ENCODE data around the gene TMEM208. TPM values are rescaled to one million over a fixed set of nuclear protein-coding genes. Genes with fewer than 3 reads are reported as not detected.

TMEM208 gene
- total and polyA plus RNA-seq, 2 donors: 35.2 to 71.8 TPM

GRCh38 chr16:67258161-67258835, 31.4 kb downstream of the TMEM208 start:
- H3K27ac ChIP-seq (ENCODE audit: low read depth in 1 of 2, low read length in 1 of 2): no peak overlapping the region
- 95% methylated on average over 11 of the region's 11 CpGs for WGBS
- DNase-seq (ENCODE audit: low read depth in 6 of 9, low spot score in 9 of 9): no peak

GRCh38 chr16:67259705-67260104, 32.8 kb downstream of the TMEM208 start:
- DNase-seq (ENCODE audit: low read depth in 6 of 9, low spot score in 9 of 9): no peak
- WGBS: 97% methylated on average over 12 of the region's 12 CpGs

More at GRCh38 chr16:67258161-67258835, 31.4 kb downstream of the TMEM208 start:
- Histone ChIP-seq H3K36me3 (ENCODE audit: control insufficient read depth in 2 of 2, insufficient read depth in 2 of 2, low read length in 1 of 2) (no peaks in the 10 kb centered on the region), H3K27me3 (ENCODE audit: control insufficient read depth in 2 of 2, insufficient read depth in 1 of 2, low read length in 1 of 2) (peaks cover 0 to 5% of the 10 kb centered on the region in 2 donors), H3K4me3 (ENCODE audit: low read length in 2 of 2) (no peak overlapping the region), H3K9me3 (ENCODE audit: control insufficient read depth in 2 of 2, insufficient read depth in 1 of 2, low read length in 1 of 2) (no peaks in the 10 kb centered on the region), H3K4me1 (ENCODE audit: control insufficient read depth in 2 of 2, insufficient read depth in 2 of 2, low read length in 2 of 2) (no peaks in the 10 kb centered on the region)

GRCh38 chr16:67260426-67261063, 33.6 kb downstream of the TMEM208 start:
- Histone ChIP-seq H3K9me3 (ENCODE audit: control insufficient read depth in 2 of 2, insufficient read depth in 1 of 2, low read length in 1 of 2) (no peaks in the 10 kb centered on the region), H3K4me3 (ENCODE audit: low read length in 2 of 2) (no peak overlapping the region), H3K36me3 (ENCODE audit: control insufficient read depth in 2 of 2, insufficient read depth in 2 of 2, low read length in 1 of 2) (no peaks in the 10 kb centered on the region), H3K27me3 (ENCODE audit: control insufficient read depth in 2 of 2, insufficient read depth in 1 of 2, low read length in 1 of 2) (peaks cover 0 to 7% of the 10 kb centered on the region in 2 donors), H3K27ac (ENCODE audit: low read depth in 1 of 2, low read length in 1 of 2) (no peak overlapping the region), H3K4me1 (ENCODE audit: control insufficient read depth in 2 of 2, insufficient read depth in 2 of 2, low read length in 2 of 2) (no peaks in the 10 kb centered on the region)
- 79% methylated on average over 4 of the region's 4 CpGs for WGBS
- DNase-seq (ENCODE audit: low read depth in 6 of 9, low spot score in 9 of 9): peak in 1 of 9 donors; percentile 61

More at GRCh38 chr16:67259705-67260104, 32.8 kb downstream of the TMEM208 start:
- Histone ChIP-seq H3K9me3 (ENCODE audit: control insufficient read depth in 2 of 2, insufficient read depth in 1 of 2, low read length in 1 of 2) (no peaks in the 10 kb centered on the region), H3K27ac (ENCODE audit: low read depth in 1 of 2, low read length in 1 of 2) (no peak overlapping the region), H3K4me3 (ENCODE audit: low read length in 2 of 2) (no peak overlapping the region), H3K36me3 (ENCODE audit: control insufficient read depth in 2 of 2, insufficient read depth in 2 of 2, low read length in 1 of 2) (no peaks in the 10 kb centered on the region), H3K4me1 (ENCODE audit: control insufficient read depth in 2 of 2, insufficient read depth in 2 of 2, low read length in 2 of 2) (no peaks in the 10 kb centered on the region), H3K27me3 (ENCODE audit: control insufficient read depth in 2 of 2, insufficient read depth in 1 of 2, low read length in 1 of 2) (peaks cover 0 to 5% of the 10 kb centered on the region in 2 donors)

GRCh38 chr16:67263201-67263600, 36.3 kb downstream of the TMEM208 start:
- no peak overlapping the region for H3K4me3 ChIP-seq (ENCODE audit: low read length in 2 of 2)
- H3K4me1 ChIP-seq (ENCODE audit: control insufficient read depth in 2 of 2, insufficient read depth in 2 of 2, low read length in 2 of 2): no peaks in the 10 kb centered on the region
- no peak for DNase-seq (ENCODE audit: low read depth in 6 of 9, low spot score in 9 of 9)
- peaks cover 0 to 10% of the 10 kb centered on the region in 2 donors for H3K27me3 ChIP-seq (ENCODE audit: control insufficient read depth in 2 of 2, insufficient read depth in 1 of 2, low read length in 1 of 2)
- 94% methylated on average over 3 of the region's 3 CpGs for WGBS
- no peaks in the 10 kb centered on the region for H3K9me3 ChIP-seq (ENCODE audit: control insufficient read depth in 2 of 2, insufficient read depth in 1 of 2, low read length in 1 of 2)
- no peak overlapping the region for H3K27ac ChIP-seq (ENCODE audit: low read depth in 1 of 2, low read length in 1 of 2)
- no peaks in the 10 kb centered on the region for H3K36me3 ChIP-seq (ENCODE audit: control insufficient read depth in 2 of 2, insufficient read depth in 2 of 2, low read length in 1 of 2)

- H3K4me3 ChIP-seq (ENCODE audit: low read length in 2 of 2): no peak overlapping the region
- H3K36me3 ChIP-seq (ENCODE audit: control insufficient read depth in 2 of 2, insufficient read depth in 2 of 2, low read length in 1 of 2): no peaks in the 10 kb centered on the region
- H3K9me3 ChIP-seq (ENCODE audit: control insufficient read depth in 2 of 2, insufficient read depth in 1 of 2, low read length in 1 of 2): no peaks in the 10 kb centered on the region
- H3K4me1 ChIP-seq (ENCODE audit: control insufficient read depth in 2 of 2, insufficient read depth in 2 of 2, low read length in 2 of 2): no peaks in the 10 kb centered on the region
- 92% methylated on average over 9 of the region's 9 CpGs for WGBS
- DNase-seq (ENCODE audit: low read depth in 6 of 9, low spot score in 9 of 9): no peak
- H3K27me3 ChIP-seq (ENCODE audit: control insufficient read depth in 2 of 2, insufficient read depth in 1 of 2, low read length in 1 of 2): peaks cover 0 to 10% of the 10 kb centered on the region in 2 donors
- no peak overlapping the region for H3K27ac ChIP-seq (ENCODE audit: low read depth in 1 of 2, low read length in 1 of 2)
Observed at GRCh38 chr16:67264277-67264676, 37.3 kb downstream of the TMEM208 start.

- no peak for DNase-seq (ENCODE audit: low read depth in 6 of 9, low spot score in 9 of 9)
- Histone ChIP-seq H3K27ac (ENCODE audit: low read depth in 1 of 2, low read length in 1 of 2) (no peak overlapping the region), H3K4me1 (ENCODE audit: control insufficient read depth in 2 of 2, insufficient read depth in 2 of 2, low read length in 2 of 2) (no peaks in the 10 kb centered on the region), H3K9me3 (ENCODE audit: control insufficient read depth in 2 of 2, insufficient read depth in 1 of 2, low read length in 1 of 2) (no peaks in the 10 kb centered on the region), H3K36me3 (ENCODE audit: control insufficient read depth in 2 of 2, insufficient read depth in 2 of 2, low read length in 1 of 2) (no peaks in the 10 kb centered on the region), H3K27me3 (ENCODE audit: control insufficient read depth in 2 of 2, insufficient read depth in 1 of 2, low read length in 1 of 2) (peaks cover 0 to 10% of the 10 kb centered on the region in 2 donors), H3K4me3 (ENCODE audit: low read length in 2 of 2) (no peak overlapping the region)
- WGBS: 96% methylated on average over 5 of the region's 5 CpGs
Observed at GRCh38 chr16:67264866-67265265, 37.9 kb downstream of the TMEM208 start.

GRCh38 chr16:67265834-67266233, 38.9 kb downstream of the TMEM208 start:
- no peaks in the 10 kb centered on the region for H3K4me1 ChIP-seq (ENCODE audit: control insufficient read depth in 2 of 2, insufficient read depth in 2 of 2, low read length in 2 of 2)
- H3K27me3 ChIP-seq (ENCODE audit: control insufficient read depth in 2 of 2, insufficient read depth in 1 of 2, low read length in 1 of 2): peaks cover 0 to 10% of the 10 kb centered on the region in 2 donors
- H3K4me3 ChIP-seq (ENCODE audit: low read length in 2 of 2): no peak overlapping the region
- no peak for DNase-seq (ENCODE audit: low read depth in 6 of 9, low spot score in 9 of 9)
- no peak overlapping the region for H3K27ac ChIP-seq (ENCODE audit: low read depth in 1 of 2, low read length in 1 of 2)
- H3K36me3 ChIP-seq (ENCODE audit: control insufficient read depth in 2 of 2, insufficient read depth in 2 of 2, low read length in 1 of 2): no peaks in the 10 kb centered on the region
- WGBS: 82% methylated on average over 8 of the region's 8 CpGs
- H3K9me3 ChIP-seq (ENCODE audit: control insufficient read depth in 2 of 2, insufficient read depth in 1 of 2, low read length in 1 of 2): no peaks in the 10 kb centered on the region

GRCh38 chr16:67268136-67268579, 41.2 kb downstream of the TMEM208 start:
- peaks cover 0 to 8% of the 10 kb centered on the region in 2 donors for H3K27me3 ChIP-seq (ENCODE audit: control insufficient read depth in 2 of 2, insufficient read depth in 1 of 2, low read length in 1 of 2)
- H3K4me1 ChIP-seq (ENCODE audit: control insufficient read depth in 2 of 2, insufficient read depth in 2 of 2, low read length in 2 of 2): no peaks in the 10 kb centered on the region
- 95% methylated on average over 5 of the region's 5 CpGs for WGBS
- no peaks in the 10 kb centered on the region for H3K36me3 ChIP-seq (ENCODE audit: control insufficient read depth in 2 of 2, insufficient read depth in 2 of 2, low read length in 1 of 2)
- no peak overlapping the region for H3K4me3 ChIP-seq (ENCODE audit: low read length in 2 of 2)
- H3K27ac ChIP-seq (ENCODE audit: low read depth in 1 of 2, low read length in 1 of 2): no peak overlapping the region
- H3K9me3 ChIP-seq (ENCODE audit: control insufficient read depth in 2 of 2, insufficient read depth in 1 of 2, low read length in 1 of 2): no peaks in the 10 kb centered on the region
- no peak for DNase-seq (ENCODE audit: low read depth in 6 of 9, low spot score in 9 of 9)

GRCh38 chr16:67269766-67270165, 42.8 kb downstream of the TMEM208 start:
- whole genome bisulfite sequencing: 82% methylated on average over 5 of the region's 5 CpGs
- no peaks in the 10 kb centered on the region for H3K4me1 ChIP-seq (ENCODE audit: control insufficient read depth in 2 of 2, insufficient read depth in 2 of 2, low read length in 2 of 2)
- no peaks in the 10 kb centered on the region for H3K36me3 ChIP-seq (ENCODE audit: control insufficient read depth in 2 of 2, insufficient read depth in 2 of 2, low read length in 1 of 2)
- DNase-seq (ENCODE audit: low read depth in 6 of 9, low spot score in 9 of 9): no peak
- H3K27me3 ChIP-seq (ENCODE audit: control insufficient read depth in 2 of 2, insufficient read depth in 1 of 2, low read length in 1 of 2): peaks cover 0 to 7% of the 10 kb centered on the region in 2 donors
- H3K9me3 ChIP-seq (ENCODE audit: control insufficient read depth in 2 of 2, insufficient read depth in 1 of 2, low read length in 1 of 2): no peaks in the 10 kb centered on the region
- H3K4me3 ChIP-seq (ENCODE audit: low read length in 2 of 2): no peak overlapping the region
- no peak overlapping the region for H3K27ac ChIP-seq (ENCODE audit: low read depth in 1 of 2, low read length in 1 of 2)

Data from thymus (tissue), 11 donors.